Activated T-helper 17 cell treated with anti-CD3 and anti-CD28 coated beads, Interleukin-2, amount 50 U/mL, for 72 hours (primary cell): Measurements from ENCODE around the gene NFYC. TPM values are rescaled to one million over a fixed set of nuclear protein-coding genes. Genes with fewer than 3 reads are reported as not detected.
A peak's percentile ranks its signal among the peaks of the same experiment; 100 is the strongest.

Experiments used
- ATAC-seq: fragments of 150-1000 bp; cut with Tn5 transposase; replicated peaks from 2 replicates; pipeline ENCODE4 v1.10.0; 2021; ENCODE audit warnings: mild to moderate bottlenecking, moderate library complexity
- H3K27ac Mint-ChIP-seq: one replicate; pipeline ENCODE4 v1.8.0; 2022; ENCODE audit warnings: mixed read lengths
- H3K27me3 Mint-ChIP-seq: one replicate; pipeline ENCODE4 v1.8.0; 2022; ENCODE audit warnings: mixed read lengths
- H3K36me3 Mint-ChIP-seq: one replicate; pipeline ENCODE4 v1.8.0; 2022; ENCODE audit warnings: low read depth, mild to moderate bottlenecking, mixed read lengths
- H3K4me1 Mint-ChIP-seq: one replicate; pipeline ENCODE4 v1.8.0; 2022; ENCODE audit warnings: mixed read lengths
- H3K4me3 Mint-ChIP-seq: one replicate; pipeline ENCODE4 v1.8.0; 2022; ENCODE audit warnings: mild to moderate bottlenecking, mixed read lengths
- H3K9me3 Mint-ChIP-seq: one replicate; pipeline ENCODE4 v1.8.0; 2022; ENCODE audit warnings: mixed read lengths
- total RNA-seq, 2 donors: library from RNA; stranded (reverse); gene quantifications; one replicate each; pipeline ENCODE4 v1.2.3, GENCODE V29; 2022

The NFYC gene
- total RNA-seq, 2 donors from 2014 or later, result 61.2 to 65.2 TPM

GRCh38 chr1:40746344-40747090, 55.0 kb downstream of the NFYC start:
- Mint-ChIP-seq H3K27me3 (no peaks in the 10 kb centered on the region), H3K9me3 (no peaks in the 10 kb centered on the region), H3K27ac (peak overlapping the region; percentile 22), H3K4me3 (no peak overlapping the region), H3K36me3 (peaks cover 93% of the 10 kb centered on the region), H3K4me1 (peaks cover 32% of the 10 kb centered on the region)
- no peak for ATAC-seq

- peaks cover 98% of the 10 kb centered on the region for H3K36me3 Mint-ChIP-seq
- H3K27ac Mint-ChIP-seq, result no peak overlapping the region
- no peaks in the 10 kb centered on the region for H3K9me3 Mint-ChIP-seq
- no peaks in the 10 kb centered on the region for H3K27me3 Mint-ChIP-seq
- H3K4me3 Mint-ChIP-seq, result no peak overlapping the region
- no peak for ATAC-seq
- peaks cover 36% of the 10 kb centered on the region for H3K4me1 Mint-ChIP-seq
Observed at GRCh38 chr1:40748841-40749718, 57.6 kb downstream of the NFYC start.

GRCh38 chr1:40749817-40750216, 58.3 kb downstream of the NFYC start:
- Mint-ChIP-seq H3K36me3 (peaks cover 98% of the 10 kb centered on the region), H3K4me1 (peaks cover 36% of the 10 kb centered on the region), H3K4me3 (no peak overlapping the region), H3K27ac (no peak overlapping the region), H3K9me3 (no peaks in the 10 kb centered on the region), H3K27me3 (no peaks in the 10 kb centered on the region)
- ATAC-seq, result no peak

GRCh38 chr1:40750451-40750908, 59.0 kb downstream of the NFYC start:
- ATAC-seq, result no peak
- Mint-ChIP-seq H3K36me3 (peaks cover 100% of the 10 kb centered on the region), H3K4me1 (peaks cover 33% of the 10 kb centered on the region), H3K27ac (peak overlapping the region; percentile 45), H3K4me3 (no peak overlapping the region), H3K27me3 (no peaks in the 10 kb centered on the region), H3K9me3 (no peaks in the 10 kb centered on the region)

GRCh38 chr1:40751802-40752201, 60.3 kb downstream of the NFYC start:
- Mint-ChIP-seq H3K36me3 (peaks cover 100% of the 10 kb centered on the region), H3K4me1 (peaks cover 27% of the 10 kb centered on the region), H3K27me3 (no peaks in the 10 kb centered on the region), H3K4me3 (no peak overlapping the region), H3K9me3 (no peaks in the 10 kb centered on the region), H3K27ac (peak overlapping the region; percentile 45)
- ATAC-seq, result peak; percentile 37

- peaks cover 25% of the 10 kb centered on the region for H3K4me1 Mint-ChIP-seq
- peaks cover 99% of the 10 kb centered on the region for H3K36me3 Mint-ChIP-seq
- H3K27ac Mint-ChIP-seq, result peak overlapping the region; percentile 92
- ATAC-seq, result peak; percentile 94
- H3K9me3 Mint-ChIP-seq, result no peaks in the 10 kb centered on the region
- H3K4me3 Mint-ChIP-seq, result peak overlapping the region; percentile 87
- H3K27me3 Mint-ChIP-seq, result no peaks in the 10 kb centered on the region
Observed at GRCh38 chr1:40753142-40753882, 61.8 kb downstream of the NFYC start.

- no peaks in the 10 kb centered on the region for H3K9me3 Mint-ChIP-seq
- H3K36me3 Mint-ChIP-seq, result peaks cover 99% of the 10 kb centered on the region
- peaks cover 25% of the 10 kb centered on the region for H3K4me1 Mint-ChIP-seq
- no peak overlapping the region for H3K4me3 Mint-ChIP-seq
- no peaks in the 10 kb centered on the region for H3K27me3 Mint-ChIP-seq
- no peak overlapping the region for H3K27ac Mint-ChIP-seq
- ATAC-seq, result no peak
Observed at GRCh38 chr1:40754201-40754600, 62.7 kb downstream of the NFYC start.

- Mint-ChIP-seq H3K27me3 (no peaks in the 10 kb centered on the region), H3K27ac (peak overlapping the region; percentile 30), H3K4me3 (no peak overlapping the region), H3K36me3 (peaks cover 99% of the 10 kb centered on the region), H3K4me1 (peaks cover 29% of the 10 kb centered on the region), H3K9me3 (no peaks in the 10 kb centered on the region)
- no peak for ATAC-seq
Observed at GRCh38 chr1:40755067-40755466, 63.6 kb downstream of the NFYC start.

GRCh38 chr1:40756523-40756922, 65.0 kb downstream of the NFYC start:
- Mint-ChIP-seq H3K9me3 (no peaks in the 10 kb centered on the region), H3K27me3 (no peaks in the 10 kb centered on the region), H3K4me3 (no peak overlapping the region), H3K36me3 (peaks cover 97% of the 10 kb centered on the region), H3K27ac (no peak overlapping the region), H3K4me1 (peaks cover 23% of the 10 kb centered on the region)
- no peak for ATAC-seq

GRCh38 chr1:40757084-40757483, 65.6 kb downstream of the NFYC start:
- Mint-ChIP-seq H3K27me3 (no peaks in the 10 kb centered on the region), H3K36me3 (peaks cover 97% of the 10 kb centered on the region), H3K4me1 (peaks cover 21% of the 10 kb centered on the region), H3K9me3 (no peaks in the 10 kb centered on the region), H3K27ac (no peak overlapping the region), H3K4me3 (no peak overlapping the region)
- ATAC-seq, result no peak

- no peak overlapping the region for H3K4me3 Mint-ChIP-seq
Observed at GRCh38 chr1:40758004-40758403, 66.5 kb downstream of the NFYC start.

GRCh38 chr1:40758578-40759343, 67.3 kb downstream of the NFYC start:
- ATAC-seq, result no peak
- Mint-ChIP-seq H3K9me3 (no peaks in the 10 kb centered on the region), H3K4me3 (no peak overlapping the region), H3K27me3 (no peaks in the 10 kb centered on the region), H3K27ac (peak overlapping the region; percentile 81), H3K36me3 (peaks cover 95% of the 10 kb centered on the region), H3K4me1 (peaks cover 22% of the 10 kb centered on the region)

More at GRCh38 chr1:40758004-40758403, 66.5 kb downstream of the NFYC start:
- H3K9me3 Mint-ChIP-seq, result no peaks in the 10 kb centered on the region
- no peak for ATAC-seq
- peaks cover 24% of the 10 kb centered on the region for H3K4me1 Mint-ChIP-seq
- peaks cover 96% of the 10 kb centered on the region for H3K36me3 Mint-ChIP-seq
- H3K27me3 Mint-ChIP-seq, result no peaks in the 10 kb centered on the region
- H3K27ac Mint-ChIP-seq, result no peak overlapping the region

- H3K27ac Mint-ChIP-seq, result peak overlapping the region; percentile 51
- no peaks in the 10 kb centered on the region for H3K9me3 Mint-ChIP-seq
- no peaks in the 10 kb centered on the region for H3K27me3 Mint-ChIP-seq
- H3K36me3 Mint-ChIP-seq, result peaks cover 95% of the 10 kb centered on the region
- ATAC-seq, result no peak
- peaks cover 34% of the 10 kb centered on the region for H3K4me1 Mint-ChIP-seq
- no peak overlapping the region for H3K4me3 Mint-ChIP-seq
Observed at GRCh38 chr1:40760984-40761383, 69.5 kb downstream of the NFYC start.
